VCaP (cell line): ENCODE data around the gene SSR4.

Experiments
- H3K27ac ChIP-seq: fragments of 450-650 bp; 2 replicates; pipeline ENCODE4 v1.5.1; 2017
- TF ChIP-seq, protein P1 (sequence below): fragments of 450-650 bp; conservative IDR thresholded peaks from 2 replicates; pipeline ENCODE4 v1.5.1; 2017; ENCODE audit warnings: mild to moderate bottlenecking, moderate library complexity

Gene SSR4

DNA sequence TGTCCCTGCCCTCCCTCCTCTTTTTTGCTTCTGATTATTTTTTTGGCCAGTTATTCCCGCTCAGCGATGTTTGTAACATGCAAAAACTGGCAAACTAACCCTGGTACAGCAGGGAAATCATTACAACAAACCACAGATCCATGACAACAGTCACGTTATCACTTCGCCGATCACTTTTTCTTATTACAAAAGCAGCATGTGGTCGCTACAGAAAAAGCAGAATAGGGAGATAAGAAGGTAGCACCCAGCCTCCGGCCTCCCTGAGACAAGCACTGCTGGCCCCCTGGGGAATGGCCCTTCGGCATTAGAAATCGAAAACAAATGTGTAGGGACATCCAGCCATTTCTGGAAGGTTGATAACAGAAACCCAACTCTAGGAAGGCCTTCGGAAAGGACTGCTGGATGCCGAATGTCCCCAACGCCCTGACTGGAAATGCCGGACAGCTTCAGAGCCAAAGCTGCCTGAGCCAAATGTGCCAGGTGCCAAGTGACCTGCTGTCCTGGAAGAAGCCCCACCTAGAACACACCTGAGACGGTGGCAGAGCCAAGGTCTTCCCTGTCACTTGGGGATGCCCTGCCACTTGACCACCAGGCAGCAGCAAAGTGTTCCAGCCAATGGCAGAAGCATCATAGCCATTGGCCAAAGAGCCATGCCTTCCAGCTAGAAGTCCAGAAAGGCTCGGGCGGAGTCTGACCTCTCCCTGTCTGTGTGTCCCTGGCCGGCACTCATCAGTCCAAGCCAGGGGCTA lies 3.2 kb upstream of the SSR4 start:
- TF ChIP-seq, protein P1, sequence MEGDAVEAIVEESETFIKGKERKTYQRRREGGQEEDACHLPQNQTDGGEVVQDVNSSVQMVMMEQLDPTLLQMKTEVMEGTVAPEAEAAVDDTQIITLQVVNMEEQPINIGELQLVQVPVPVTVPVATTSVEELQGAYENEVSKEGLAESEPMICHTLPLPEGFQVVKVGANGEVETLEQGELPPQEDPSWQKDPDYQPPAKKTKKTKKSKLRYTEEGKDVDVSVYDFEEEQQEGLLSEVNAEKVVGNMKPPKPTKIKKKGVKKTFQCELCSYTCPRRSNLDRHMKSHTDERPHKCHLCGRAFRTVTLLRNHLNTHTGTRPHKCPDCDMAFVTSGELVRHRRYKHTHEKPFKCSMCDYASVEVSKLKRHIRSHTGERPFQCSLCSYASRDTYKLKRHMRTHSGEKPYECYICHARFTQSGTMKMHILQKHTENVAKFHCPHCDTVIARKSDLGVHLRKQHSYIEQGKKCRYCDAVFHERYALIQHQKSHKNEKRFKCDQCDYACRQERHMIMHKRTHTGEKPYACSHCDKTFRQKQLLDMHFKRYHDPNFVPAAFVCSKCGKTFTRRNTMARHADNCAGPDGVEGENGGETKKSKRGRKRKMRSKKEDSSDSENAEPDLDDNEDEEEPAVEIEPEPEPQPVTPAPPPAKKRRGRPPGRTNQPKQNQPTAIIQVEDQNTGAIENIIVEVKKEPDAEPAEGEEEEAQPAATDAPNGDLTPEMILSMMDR: no peak
- no peak overlapping the region for H3K27ac ChIP-seq

DNA sequence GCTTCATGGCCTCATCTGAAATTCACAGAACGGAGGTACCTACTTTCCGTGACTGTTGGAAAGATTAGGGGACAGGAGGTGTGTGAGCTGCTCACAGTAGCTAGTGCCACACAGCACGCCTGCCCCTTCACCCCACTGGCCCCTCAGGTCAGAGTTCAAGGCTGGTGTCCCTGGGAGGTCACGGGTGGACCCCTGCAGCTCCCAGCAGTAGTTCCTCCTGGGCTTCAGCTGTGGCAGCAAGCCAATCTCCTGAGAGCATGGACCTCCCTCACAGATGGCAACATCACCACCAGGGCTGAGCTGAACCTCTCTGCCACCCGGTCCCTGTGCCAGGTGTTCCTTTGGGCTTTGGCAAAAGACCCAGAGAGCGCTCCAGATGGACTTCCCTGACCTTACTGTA lies 2.1 kb upstream of the SSR4 start:
- TF ChIP-seq, protein P1: no peak
- H3K27ac ChIP-seq: no peak overlapping the region

- peak overlapping the region; percentile 88 for H3K27ac ChIP-seq
- TF ChIP-seq, protein P1: no peak
These were observed 1.2 kb upstream of the SSR4 start for GRCh38 chrX:153793291-153793690.

DNA sequence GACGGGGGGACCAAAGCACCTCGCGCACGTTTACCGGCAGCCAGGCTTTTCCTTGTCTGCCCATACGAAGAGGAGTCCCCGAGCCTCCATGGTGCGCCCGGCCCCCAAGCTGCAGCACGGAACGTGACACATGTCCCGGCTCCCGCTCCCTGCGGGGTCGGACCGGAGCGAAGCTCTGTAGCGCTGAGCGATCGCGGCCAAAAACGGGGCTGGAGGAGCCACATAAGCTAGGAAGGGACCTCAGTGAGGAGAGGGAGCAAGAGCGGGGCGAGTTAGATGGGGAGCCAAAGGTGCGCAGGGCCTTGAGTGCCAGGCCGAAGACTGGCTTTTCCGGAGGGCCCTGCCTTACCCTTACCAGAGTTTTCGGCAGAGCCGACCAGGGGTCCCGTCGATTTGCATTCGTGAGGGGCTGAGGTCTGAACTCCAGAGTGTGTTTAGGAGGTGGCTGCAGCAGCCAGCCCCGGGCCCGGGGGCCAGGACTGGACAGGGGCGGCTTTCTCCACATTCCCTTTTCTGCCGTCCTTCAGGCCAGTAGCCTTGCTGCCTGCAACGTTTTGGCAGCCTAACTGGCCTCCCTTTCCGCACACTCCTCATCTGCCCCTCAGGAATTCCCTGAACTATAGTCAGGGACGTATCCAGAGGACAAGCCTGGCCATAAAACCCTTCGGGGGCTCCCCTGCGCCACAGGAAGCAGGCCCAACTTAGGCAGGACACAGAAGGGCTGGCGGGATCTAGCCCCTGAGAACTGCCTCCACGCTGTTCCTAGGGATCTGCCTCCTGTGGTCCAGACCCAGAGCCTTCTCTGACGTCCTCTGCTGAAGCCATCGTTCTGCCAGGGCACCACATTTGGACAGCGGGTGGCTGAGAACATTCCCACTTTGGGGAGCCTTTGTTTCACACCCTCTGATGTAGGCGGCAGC lies 689 bp downstream of the SSR4 start:
- H3K27ac ChIP-seq: peak overlapping the region; percentile 88
- TF ChIP-seq, protein P1: no peak

GRCh38 chrX:153797415-153798015 lies 3.0 kb downstream of the SSR4 start:
- H3K27ac ChIP-seq: no peak overlapping the region
- TF ChIP-seq, protein P1: no peak

DNA sequence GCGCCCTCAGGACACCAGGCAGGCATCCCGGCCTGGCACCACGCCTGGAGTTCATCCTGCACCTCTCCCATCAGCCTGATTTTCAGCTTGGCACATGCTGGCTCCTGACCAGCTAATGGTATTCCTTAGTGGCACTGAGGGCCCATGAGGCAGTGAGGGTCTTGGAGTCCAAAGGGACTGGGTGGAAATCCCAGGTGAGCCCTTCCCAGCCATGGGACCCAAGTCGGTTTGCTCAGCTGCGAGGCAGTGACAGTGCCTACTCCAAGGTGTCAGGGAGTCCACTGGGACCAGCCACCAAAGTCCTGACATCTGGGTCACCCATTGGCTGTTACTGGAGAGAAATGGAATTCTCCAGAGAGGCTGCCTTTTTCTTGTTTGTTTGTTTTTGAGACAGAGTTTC lies 4.9 kb downstream of the SSR4 start:
- no peak overlapping the region for H3K27ac ChIP-seq
- TF ChIP-seq, protein P1: no peak

DNA sequence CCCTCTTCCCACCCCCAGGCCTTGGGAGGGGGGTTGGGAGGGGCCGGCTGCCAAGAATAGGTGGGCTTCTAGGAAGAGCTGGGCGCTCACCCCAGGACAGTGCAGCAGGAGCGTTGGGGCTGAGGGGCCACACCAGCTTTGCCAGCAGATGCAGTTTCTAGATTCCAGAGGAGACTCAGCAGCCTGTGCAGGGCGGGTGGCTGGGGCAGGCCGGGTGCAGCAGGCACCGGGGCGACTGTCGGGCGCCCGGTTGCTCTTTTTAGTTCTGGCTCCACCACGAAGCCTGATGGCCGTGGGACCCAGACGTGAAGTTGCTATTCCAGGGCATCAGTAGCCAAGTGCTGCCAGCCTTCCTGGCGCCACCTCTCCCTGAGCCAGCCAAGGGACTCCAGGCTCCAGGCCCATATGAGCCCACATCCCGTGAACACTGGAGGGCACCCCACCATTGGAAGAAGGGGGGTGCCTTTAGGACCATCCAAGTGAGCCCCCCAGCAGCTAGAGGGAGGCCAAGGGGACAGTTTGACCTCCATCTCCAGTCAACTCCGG lies 5.8 kb downstream of the SSR4 start:
- TF ChIP-seq, protein P1: no peak
- H3K27ac ChIP-seq: no peak overlapping the region
